GM20431 (cell line): ENCODE data around the gene GSDME.

Source experiments
- in situ Hi-C: fragments of 300-500 bp; cut with MseI, MboI; formaldehyde crosslinking; loops from one replicate; pipeline ENCODE4 v1.15.0; 2020; ENCODE audit warnings: low sequenced_read_pairs; ENCODE audit not compliant: unreplicated experiment

GSDME gene

GRCh38 chr7:24724451-24725190 is 32.6 kb downstream of the GSDME start:
- in situ Hi-C loops, result no loop called here

DNA sequence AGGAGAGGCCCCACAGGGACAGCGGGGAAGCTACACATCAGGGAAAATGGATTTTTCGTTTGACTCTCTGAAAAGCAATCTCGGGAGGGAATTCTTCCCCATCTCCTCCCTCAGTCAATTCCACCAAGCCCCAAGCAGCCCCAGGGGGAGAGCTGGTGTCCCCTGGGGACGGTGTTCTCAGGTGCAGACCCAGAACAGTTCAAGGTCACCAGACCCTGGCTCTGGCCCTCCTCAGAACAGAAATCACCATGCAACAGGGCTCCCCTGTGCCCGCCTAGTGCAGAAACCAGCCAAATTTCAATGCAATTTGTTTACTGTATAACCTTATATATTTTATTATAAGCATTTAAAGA is 34.1 kb downstream of the GSDME start:
- in situ Hi-C loops, result no loop called here

DNA sequence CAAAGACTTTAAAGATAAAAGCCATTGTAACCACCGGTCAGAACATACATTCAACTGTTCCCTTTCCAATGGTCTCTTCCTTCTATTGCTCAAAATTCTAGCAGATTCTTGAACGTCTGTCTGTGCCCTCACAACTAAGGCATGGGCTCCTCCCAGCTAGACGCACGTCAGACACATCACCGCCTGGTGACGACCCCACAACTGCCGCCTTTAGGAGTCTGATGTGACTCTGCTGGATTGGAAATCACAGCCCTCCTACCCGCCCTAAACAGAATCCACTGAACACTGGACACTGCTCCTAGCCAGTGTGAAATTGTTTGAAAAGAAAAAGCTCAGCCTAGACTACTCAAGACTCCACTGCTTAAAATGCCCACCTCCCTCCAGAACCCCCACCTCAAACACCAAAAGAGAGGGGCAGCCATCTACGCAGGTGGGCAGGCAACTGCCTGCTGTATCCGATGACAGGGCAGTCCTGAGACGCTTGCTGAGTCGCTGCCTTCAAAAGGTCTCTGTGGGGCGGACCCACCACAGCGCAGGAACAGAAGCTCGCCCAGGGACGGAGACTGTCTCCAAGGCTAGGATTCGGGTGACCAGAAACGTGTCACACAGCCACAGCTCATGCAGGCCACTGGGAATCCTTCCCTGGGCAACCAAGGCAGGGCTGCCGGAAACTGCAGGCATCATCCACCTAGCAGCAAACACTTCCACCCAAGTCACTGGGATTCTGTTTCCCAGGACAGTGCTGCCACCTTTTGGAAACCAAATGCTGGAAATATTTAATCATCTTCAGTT is 34.7 kb downstream of the GSDME start:
- in situ Hi-C loops, result no loop called here

GRCh38 chr7:24721481-24722001 is 35.7 kb downstream of the GSDME start:
- in situ Hi-C loops, result no loop called here

- in situ Hi-C loops, result no loop called here
These were observed 37.0 kb downstream of the GSDME start for GRCh38 chr7:24720283-24720682.

DNA sequence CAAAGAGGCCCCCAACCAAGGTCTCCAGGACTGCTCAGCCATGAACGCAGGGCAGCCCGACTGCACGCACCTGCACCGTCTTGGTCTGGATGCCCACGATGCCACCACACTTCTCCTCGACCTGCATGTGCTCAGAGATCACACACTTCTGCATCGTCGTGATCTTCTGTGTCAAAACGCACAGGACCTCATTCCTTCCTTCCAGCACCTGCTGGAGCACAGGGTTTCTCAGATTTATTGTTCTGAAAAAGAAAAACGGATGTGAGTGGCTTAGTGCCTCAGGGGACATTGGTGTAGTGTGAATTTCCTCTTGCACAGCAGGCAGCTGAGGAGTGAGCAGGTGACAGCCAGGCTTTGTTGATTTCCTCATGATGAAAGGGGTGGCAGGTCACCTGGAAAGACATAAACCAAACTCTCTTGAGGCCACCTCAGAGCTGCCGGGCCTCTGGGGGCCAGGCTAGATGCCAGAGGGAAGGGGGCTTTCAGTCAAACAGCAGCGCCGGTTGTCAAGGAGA is 38.2 kb downstream of the GSDME start:
- in situ Hi-C loops, result no loop called here

DNA sequence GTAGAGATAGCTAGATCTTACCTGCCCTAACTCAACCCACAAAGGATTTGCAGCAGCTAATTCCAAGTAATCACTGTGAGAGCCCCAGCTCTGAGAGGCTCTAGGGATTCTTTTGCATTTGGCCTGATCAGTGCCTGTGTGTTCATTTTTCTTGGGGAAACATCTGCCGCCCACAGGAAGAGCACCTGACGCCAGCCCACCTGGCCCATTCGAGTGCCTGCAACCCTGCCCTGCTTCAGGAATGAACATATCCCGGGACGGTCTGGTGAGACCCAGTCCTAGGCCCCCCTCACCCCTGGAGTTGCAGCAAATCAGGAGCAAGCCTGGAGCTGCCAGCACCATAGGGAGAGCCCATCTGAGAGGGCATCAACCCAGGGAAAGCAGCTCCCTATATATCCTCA is 38.8 kb downstream of the GSDME start:
- in situ Hi-C loops, result no loop called here

DNA sequence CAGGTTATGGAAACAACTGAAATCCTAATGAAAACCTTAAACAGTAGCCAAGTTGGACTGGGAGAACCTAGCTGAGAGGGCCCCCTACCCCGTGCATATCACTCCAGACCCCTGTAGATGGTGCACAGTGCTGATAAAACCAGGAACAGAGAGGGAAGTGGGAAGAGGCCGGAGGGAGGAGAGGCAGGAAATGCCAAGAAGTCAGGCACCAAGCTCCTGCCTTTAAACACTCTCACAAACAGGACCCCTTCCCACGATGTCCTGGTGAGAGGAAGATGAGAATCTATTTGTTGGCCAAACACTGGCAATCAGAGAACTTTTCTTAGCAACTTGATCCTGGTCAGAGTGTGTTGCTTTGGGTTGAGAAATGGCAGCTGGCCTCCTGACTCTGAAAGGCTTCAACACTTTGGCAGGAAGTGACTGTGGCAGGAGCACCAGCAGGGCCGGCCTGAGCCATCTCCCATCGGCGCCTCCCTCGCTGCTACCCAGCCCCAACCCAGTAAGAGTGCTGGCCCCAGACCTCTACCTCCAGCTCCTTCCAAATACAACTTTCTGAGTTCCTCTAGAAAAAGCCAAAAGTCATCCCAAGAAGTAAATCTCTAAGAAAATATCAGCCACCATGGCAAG is 39.5 kb downstream of the GSDME start:
- in situ Hi-C loops, result no loop called here

DNA sequence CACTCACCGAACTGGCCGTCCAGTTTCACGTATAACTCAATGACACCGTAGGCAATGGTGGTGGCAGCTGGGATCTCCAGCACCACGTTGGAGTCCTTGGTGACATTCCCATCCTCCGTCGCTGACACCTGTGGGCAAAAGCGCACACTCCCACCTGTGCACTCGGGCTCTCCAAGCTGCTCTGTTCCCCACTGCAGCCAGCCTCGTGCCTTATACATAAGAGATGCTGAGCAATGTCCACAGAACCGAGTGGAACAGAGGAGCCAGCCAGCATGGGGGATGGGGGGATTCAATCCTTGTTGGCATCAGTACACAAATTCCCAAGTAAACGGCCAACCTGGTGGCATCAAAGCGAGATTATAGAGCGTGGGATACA is 40.0 kb downstream of the GSDME start:
- in situ Hi-C loops, result no loop called here

GRCh38 chr7:24716480-24717246 is 40.6 kb downstream of the GSDME start:
- in situ Hi-C loops, result no loop called here

DNA sequence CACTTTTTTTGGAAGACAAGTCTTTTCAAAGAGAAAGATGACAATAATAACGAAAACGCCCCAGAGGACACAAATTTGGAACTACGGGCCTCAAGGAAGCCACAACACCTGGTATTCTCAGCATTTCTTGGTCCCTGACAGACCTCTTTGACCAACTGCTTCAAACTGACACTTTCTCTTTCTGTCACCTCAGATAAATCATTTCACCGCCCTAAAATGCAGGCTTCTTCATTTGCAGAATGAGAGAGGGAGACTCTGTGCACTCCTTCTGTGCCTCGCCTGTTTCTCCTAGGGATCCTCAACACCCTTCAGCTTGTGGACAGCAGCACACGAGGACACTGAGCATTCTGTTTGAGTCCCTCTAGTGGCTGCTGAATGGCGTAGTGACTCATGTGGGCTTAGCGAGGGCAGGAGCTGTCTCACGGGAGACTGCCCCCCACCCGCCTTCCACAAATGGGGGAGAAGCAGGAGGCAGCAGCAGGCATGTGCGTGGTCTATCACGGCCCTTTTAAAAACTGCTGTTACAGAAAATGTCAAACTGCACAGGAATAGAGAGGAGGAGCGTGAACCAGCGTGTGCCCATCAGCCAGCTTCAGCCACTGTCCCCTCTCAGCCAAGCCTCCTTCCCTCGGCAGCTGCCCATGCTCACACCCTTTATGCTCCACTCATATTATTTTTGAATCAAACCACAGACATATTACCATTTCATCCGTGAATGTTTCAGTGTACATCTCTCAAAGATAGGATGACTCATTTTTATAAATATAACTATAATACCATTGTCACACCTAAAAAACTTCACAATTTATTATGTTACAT is 41.4 kb downstream of the GSDME start:
- in situ Hi-C loops, result no loop called here

DNA sequence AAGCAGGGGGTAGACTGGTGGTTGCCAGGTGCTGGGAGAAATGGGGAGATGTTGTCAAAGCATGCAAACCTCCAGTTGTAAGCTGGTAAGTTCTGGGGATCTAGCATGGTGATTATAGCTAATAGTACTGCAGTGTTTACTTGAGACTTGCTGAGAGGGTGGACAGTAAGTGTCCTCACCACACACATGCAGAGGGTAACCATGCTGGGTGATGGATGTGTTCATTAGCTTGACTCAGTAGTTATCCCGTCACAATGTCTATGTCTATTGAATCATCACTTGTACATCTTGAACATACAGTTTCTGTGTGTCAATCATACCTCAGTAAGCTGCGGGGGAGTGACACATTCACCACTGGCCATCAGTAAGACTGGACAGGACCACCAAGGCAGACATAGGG is 42.1 kb downstream of the GSDME start:
- in situ Hi-C loops, result no loop called here

GRCh38 chr7:24714676-24715010 is 42.6 kb downstream of the GSDME start:
- in situ Hi-C loops, result no loop called here

DNA sequence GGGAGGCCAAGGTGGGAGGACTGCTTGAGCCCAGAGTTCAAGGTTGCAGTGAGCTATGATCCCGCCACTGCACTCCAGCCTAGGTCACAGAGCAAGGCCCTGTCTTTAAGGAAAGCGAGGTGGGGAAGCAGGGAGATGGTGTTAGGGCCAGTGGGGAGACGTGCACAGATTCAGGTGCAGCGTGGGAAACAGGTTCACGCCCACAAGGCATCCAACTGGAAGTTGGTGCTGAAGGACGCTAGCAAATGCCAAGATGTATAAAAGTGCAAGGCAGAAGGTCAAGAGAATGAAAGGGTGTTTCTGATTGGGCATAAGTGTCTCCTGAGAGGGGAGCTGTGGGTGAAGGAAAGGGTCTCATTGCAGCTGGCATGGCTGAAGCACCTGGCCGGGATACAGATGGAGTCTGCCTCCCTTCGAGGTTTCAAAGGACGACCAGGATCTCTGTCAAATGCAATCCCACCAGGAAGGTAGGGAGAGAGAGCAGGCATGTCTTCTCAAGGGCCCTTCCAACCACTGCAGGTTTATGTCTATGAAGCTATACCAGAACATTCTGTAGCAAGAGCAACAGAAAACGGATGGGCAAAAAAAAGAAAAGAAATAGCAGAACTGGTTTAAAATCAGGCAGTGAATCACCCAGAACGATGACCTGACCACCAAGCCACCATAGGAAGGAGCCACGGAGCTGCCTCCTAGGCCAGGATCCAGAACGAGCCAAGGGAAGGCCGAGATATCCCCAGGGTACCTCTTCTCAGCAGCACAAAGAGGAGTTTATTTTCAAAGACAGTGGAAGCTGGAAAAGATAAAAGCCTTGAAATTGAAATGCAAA is 43.2 kb downstream of the GSDME start:
- in situ Hi-C loops, result no loop called here

DNA sequence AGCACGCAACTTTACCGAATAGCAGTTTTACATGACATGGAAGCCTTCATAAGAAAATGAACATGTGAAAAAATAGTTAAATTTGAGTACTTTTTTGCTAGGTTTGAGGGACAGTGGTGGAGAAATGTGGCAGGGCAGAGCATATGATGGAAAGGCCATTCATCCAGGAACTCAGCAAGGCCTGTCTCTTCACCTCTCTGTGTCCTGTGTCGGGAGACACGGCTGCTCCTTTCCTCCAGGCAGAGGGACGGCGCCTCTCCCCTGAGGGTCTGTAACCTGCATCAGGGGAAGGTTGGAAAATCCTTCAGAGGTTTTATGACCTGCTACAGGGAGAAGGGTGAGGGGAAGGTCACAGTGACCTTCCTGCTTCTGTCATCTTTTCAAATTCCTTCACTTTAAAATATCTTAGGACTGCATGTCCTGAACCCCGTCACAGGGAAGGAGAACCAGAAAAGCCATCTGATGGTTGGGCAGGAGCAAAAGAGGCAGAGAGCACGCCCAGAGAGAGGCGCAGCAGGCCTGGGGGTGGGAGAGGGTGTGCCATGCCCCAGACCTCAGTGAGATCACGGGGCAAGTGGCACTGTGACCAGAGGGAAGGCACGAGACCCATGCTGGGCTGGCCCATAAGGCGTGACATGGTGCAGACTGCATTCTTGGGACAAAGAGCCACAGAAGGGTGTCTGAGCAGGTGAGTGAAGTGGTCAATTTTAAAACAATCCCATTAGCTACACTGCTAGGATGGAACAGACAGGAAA is 44.0 kb downstream of the GSDME start:
- in situ Hi-C loops, result no loop called here

- in situ Hi-C loops, result no loop called here
These were observed 47.5 kb downstream of the GSDME start for GRCh38 chr7:24709585-24710360.

DNA sequence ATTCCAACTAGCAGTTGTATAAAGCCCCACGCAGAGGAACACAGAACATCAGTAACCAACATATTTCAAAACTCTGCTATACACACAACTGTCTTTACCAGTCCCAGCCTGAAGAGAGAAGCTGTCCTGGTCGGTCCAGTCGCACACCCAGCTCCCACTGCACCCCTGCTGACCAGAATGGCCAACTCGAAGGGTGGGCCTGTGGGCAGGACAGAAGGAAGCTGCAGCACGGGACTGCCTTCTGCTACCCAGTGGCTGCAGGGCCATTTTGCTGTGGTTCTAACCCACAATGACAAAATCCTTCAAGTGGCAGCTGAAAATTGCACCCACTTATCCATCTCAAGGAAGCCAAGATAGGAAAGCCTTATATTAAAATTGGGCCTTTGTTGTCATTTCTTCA is 48.2 kb downstream of the GSDME start:
- in situ Hi-C loops, result no loop called here
